ENCODE results near the gene EPSTI1. TPM values are rescaled to one million over a fixed set of nuclear protein-coding genes. Genes with fewer than 3 reads are reported as not detected.

The EPSTI1 gene
- polyA plus RNA-seq, 2 donors, result 0.65 to 0.84 TPM

DNA sequence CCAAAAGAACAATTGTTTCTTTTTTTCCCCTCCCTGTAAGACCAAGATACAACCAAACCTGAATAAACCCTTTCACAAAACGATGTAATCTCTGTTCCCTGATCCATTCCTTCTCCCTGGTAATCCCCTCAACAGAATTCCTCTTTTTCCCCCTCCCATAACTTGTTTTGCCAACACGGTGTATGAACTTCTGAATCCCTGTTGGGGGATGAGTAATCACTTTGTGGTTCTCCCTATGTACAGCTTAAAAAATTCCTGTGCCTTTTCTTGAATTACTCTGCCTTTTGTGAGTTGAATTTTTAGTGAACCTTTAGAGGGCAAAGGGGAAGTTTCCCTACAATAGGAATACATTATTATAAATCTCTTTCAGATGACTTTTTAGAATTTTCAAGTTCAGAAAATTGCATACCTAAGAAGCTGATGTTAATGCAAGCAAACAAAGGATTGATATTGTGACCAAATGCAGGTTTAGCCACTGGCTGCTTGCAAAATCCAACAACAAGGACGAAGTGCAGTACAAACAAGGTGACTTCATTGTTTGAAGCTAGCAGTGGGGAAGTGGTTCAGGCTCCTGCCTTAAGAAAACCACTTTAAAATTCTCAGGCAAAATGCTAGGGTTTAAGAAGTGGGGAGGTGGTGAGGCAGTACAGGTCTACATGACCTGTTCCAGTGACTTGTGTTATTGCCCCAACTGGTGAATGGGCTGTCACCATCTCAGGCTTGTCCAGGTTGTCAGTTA is 15.0 kb upstream of the EPSTI1 start:
- H3K27ac ChIP-seq (ENCODE audit: low read depth in 2 of 2, low read length in 1 of 2), result no peak overlapping the region
- 45% methylated on average over 3 of the region's 3 CpGs for WGBS, 2 donors

DNA sequence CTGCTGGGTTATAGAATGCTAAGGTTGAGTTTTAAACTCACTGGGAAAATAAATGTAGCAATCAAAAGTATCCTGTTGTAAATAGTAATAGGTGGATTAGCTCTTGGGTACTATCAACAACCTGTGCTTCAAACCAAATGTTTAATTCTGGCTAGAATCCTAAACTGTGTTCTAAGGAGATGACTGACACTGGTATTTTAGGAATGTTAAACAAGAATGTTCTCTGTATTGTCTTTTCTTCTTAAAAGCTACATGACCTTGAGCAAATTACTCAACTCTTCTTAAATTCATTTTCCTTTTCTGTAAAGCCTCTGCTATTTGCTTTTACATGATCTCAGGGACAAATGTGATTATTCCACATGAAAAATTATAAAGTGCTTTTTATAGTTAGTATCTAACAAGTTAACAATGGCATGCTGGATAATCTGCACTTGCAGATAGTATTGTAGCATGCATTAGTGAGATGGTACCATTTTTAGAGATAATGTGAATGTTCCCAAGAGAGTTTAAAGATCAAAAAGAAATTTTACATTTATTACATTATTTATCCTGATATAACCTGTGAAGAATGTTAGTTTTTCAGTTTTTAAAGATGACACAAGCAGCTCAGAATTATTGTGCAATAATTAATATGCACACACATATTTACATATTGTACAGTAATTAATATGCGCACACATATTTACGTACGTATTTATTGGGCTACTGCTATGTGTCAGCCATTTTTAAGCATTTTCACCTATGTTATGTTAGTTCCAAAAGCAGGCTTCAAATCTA is 13.6 kb upstream of the EPSTI1 start:
- no peaks in the 10 kb centered on the region for H3K36me3 ChIP-seq (ENCODE audit: control insufficient read depth in 2 of 2, insufficient read depth in 2 of 2, low read length in 1 of 2)
- no peak overlapping the region for H3K4me3 ChIP-seq (ENCODE audit: low read depth in 1 of 2, low read length in 2 of 2)
- 92 to 93% methylated on average over 3 of the region's 3 CpGs for WGBS, 2 donors
- no peaks in the 10 kb centered on the region for H3K27me3 ChIP-seq (ENCODE audit: control insufficient read depth in 1 of 2, insufficient read depth in 2 of 2, low read length in 2 of 2)
- no peaks in the 10 kb centered on the region for H3K9me3 ChIP-seq (ENCODE audit: control insufficient read depth in 2 of 2, insufficient read depth in 1 of 2, low read depth in 1 of 2, low read length in 1 of 2)
- no peaks in the 10 kb centered on the region for H3K4me1 ChIP-seq (ENCODE audit: control insufficient read depth in 2 of 2, insufficient read depth in 2 of 2, low read length in 1 of 2)
- H3K27ac ChIP-seq (ENCODE audit: low read depth in 2 of 2, low read length in 1 of 2), result no peak overlapping the region

More for the DNA sequence above, 15.0 kb upstream of the EPSTI1 start:
- Histone ChIP-seq H3K4me3 (ENCODE audit: low read depth in 1 of 2, low read length in 2 of 2) (no peak overlapping the region), H3K4me1 (ENCODE audit: control insufficient read depth in 2 of 2, insufficient read depth in 2 of 2, low read length in 1 of 2) (no peaks in the 10 kb centered on the region), H3K36me3 (ENCODE audit: control insufficient read depth in 2 of 2, insufficient read depth in 2 of 2, low read length in 1 of 2) (no peaks in the 10 kb centered on the region), H3K27me3 (ENCODE audit: control insufficient read depth in 1 of 2, insufficient read depth in 2 of 2, low read length in 2 of 2) (no peaks in the 10 kb centered on the region), H3K9me3 (ENCODE audit: control insufficient read depth in 2 of 2, insufficient read depth in 1 of 2, low read depth in 1 of 2, low read length in 1 of 2) (no peaks in the 10 kb centered on the region)

DNA sequence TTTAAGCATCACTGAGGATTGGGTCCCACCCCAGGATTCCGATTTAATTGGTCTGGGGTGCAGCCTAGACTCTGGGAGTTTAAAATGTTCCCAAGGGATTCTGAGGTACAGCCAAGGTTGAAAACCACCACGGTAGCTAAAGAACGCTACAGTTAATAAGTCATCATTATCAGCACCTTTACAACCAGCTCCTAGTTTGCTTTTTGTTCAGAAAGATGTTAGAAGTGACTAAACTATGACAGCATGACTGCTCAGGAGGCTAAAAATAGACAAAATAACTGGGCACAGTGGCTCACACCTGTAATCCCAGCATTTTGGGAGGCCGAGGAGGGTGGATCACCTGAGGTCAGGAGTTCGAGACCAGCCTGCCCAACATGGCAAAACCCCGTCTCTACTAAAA is 11.7 kb upstream of the EPSTI1 start:
- Histone ChIP-seq H3K4me3 (ENCODE audit: low read depth in 1 of 2, low read length in 2 of 2) (no peak overlapping the region), H3K9me3 (ENCODE audit: control insufficient read depth in 2 of 2, insufficient read depth in 1 of 2, low read depth in 1 of 2, low read length in 1 of 2) (no peaks in the 10 kb centered on the region), H3K27me3 (ENCODE audit: control insufficient read depth in 1 of 2, insufficient read depth in 2 of 2, low read length in 2 of 2) (no peaks in the 10 kb centered on the region), H3K36me3 (ENCODE audit: control insufficient read depth in 2 of 2, insufficient read depth in 2 of 2, low read length in 1 of 2) (no peaks in the 10 kb centered on the region), H3K4me1 (ENCODE audit: control insufficient read depth in 2 of 2, insufficient read depth in 2 of 2, low read length in 1 of 2) (no peaks in the 10 kb centered on the region), H3K27ac (ENCODE audit: low read depth in 2 of 2, low read length in 1 of 2) (no peak overlapping the region)
- WGBS, 2 donors, result 94 to 95% methylated on average over 6 of the region's 6 CpGs

DNA sequence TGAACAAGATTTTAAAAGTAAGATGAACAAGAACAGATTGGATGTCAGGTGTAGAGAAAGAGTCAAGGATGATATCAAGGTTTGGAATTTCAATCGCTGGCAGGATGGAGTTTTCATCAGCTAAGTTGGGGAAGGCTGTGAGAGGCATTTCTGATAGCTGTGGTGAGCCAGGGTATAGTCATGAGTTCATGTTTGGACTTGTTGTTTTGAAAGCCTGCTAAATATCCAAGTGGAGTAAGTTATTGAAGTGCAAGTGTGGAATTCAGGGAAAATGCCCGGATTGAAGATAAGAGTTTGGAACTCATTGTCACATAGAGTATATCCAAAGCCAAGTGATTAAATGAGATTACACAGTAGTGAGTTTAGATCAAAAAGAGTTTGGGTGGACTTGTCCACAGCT is 11.0 kb upstream of the EPSTI1 start:
- WGBS, 2 donors, result 61 to 82% methylated on average over 2 of the region's 2 CpGs

DNA sequence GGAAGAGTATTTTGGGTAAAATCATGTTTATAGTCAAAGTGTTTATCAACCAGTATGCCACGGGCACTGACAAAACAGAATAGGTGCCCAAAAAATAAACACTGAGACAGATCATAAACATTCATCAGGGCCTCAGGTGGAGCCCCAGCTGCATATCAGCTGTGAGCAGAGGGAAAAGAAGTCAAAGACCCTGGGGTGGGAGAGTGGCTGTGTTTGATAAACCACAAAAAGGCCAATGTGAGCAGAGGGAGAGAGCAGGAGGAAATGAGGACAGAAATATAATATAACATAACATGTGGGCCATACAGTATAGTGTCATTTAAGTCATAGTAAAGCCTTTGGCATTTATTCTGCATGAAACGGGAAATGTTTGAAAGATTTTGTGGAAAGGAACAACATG is 10.0 kb upstream of the EPSTI1 start:
- Histone ChIP-seq H3K27me3 (ENCODE audit: control insufficient read depth in 1 of 2, insufficient read depth in 2 of 2, low read length in 2 of 2) (no peaks in the 10 kb centered on the region), H3K27ac (ENCODE audit: low read depth in 2 of 2, low read length in 1 of 2) (no peak overlapping the region), H3K36me3 (ENCODE audit: control insufficient read depth in 2 of 2, insufficient read depth in 2 of 2, low read length in 1 of 2) (no peaks in the 10 kb centered on the region), H3K9me3 (ENCODE audit: control insufficient read depth in 2 of 2, insufficient read depth in 1 of 2, low read depth in 1 of 2, low read length in 1 of 2) (no peaks in the 10 kb centered on the region), H3K4me1 (ENCODE audit: control insufficient read depth in 2 of 2, insufficient read depth in 2 of 2, low read length in 1 of 2) (no peaks in the 10 kb centered on the region), H3K4me3 (ENCODE audit: low read depth in 1 of 2, low read length in 2 of 2) (no peak overlapping the region)
- 84 to 87% methylated on average over 2 of the region's 2 CpGs for WGBS, 2 donors

More for the DNA sequence above, 11.0 kb upstream of the EPSTI1 start:
- Histone ChIP-seq H3K9me3 (ENCODE audit: control insufficient read depth in 2 of 2, insufficient read depth in 1 of 2, low read depth in 1 of 2, low read length in 1 of 2) (no peaks in the 10 kb centered on the region), H3K4me1 (ENCODE audit: control insufficient read depth in 2 of 2, insufficient read depth in 2 of 2, low read length in 1 of 2) (no peaks in the 10 kb centered on the region), H3K36me3 (ENCODE audit: control insufficient read depth in 2 of 2, insufficient read depth in 2 of 2, low read length in 1 of 2) (no peaks in the 10 kb centered on the region), H3K27me3 (ENCODE audit: control insufficient read depth in 1 of 2, insufficient read depth in 2 of 2, low read length in 2 of 2) (no peaks in the 10 kb centered on the region), H3K27ac (ENCODE audit: low read depth in 2 of 2, low read length in 1 of 2) (no peak overlapping the region), H3K4me3 (ENCODE audit: low read depth in 1 of 2, low read length in 2 of 2) (no peak overlapping the region)

DNA sequence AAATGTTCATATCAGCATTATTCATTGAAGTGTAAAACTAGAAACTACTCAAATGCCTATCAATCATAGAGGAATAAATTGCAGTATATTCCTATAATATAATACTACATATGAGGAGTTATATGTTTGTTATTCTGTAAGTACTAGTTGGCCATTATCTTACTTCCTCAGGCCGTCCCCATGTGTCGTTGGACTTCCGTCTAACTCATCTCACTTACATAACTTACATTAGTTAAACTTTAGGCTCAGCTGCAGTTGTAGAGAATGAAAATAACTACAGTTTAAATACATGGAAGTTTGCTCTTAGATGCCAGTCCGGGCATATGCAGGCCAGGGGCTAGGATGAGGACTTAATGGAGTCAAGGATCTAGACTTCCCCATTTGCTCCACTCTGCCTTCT is 8.6 kb upstream of the EPSTI1 start:
- Histone ChIP-seq H3K36me3 (ENCODE audit: control insufficient read depth in 2 of 2, insufficient read depth in 2 of 2, low read length in 1 of 2) (no peaks in the 10 kb centered on the region), H3K4me3 (ENCODE audit: low read depth in 1 of 2, low read length in 2 of 2) (no peak overlapping the region), H3K27me3 (ENCODE audit: control insufficient read depth in 1 of 2, insufficient read depth in 2 of 2, low read length in 2 of 2) (no peaks in the 10 kb centered on the region), H3K4me1 (ENCODE audit: control insufficient read depth in 2 of 2, insufficient read depth in 2 of 2, low read length in 1 of 2) (no peaks in the 10 kb centered on the region), H3K9me3 (ENCODE audit: control insufficient read depth in 2 of 2, insufficient read depth in 1 of 2, low read depth in 1 of 2, low read length in 1 of 2) (no peaks in the 10 kb centered on the region), H3K27ac (ENCODE audit: low read depth in 2 of 2, low read length in 1 of 2) (no peak overlapping the region)
- WGBS, 2 donors, result 63 to 70% methylated on average over 4 of the region's 4 CpGs

DNA sequence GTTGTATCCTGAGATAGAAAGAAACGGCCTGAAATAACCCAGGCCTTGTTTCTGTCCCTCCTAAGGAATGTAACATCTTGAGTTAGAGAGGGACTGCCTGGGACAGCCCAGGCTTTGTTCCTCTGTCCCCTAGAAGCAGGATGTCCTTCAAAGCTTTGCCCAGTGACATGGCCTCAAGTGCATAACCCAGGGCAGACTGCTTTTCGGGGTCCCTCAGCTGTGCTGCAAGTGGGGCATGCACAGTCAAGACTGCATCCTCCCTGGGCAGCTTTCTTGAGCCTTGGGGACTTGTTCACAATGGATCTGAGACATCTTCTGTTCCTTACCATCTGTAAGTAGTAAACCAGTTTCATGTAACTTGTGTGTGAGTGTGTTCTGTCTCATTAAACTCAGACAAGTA is 7.5 kb upstream of the EPSTI1 start:
- no peak overlapping the region for H3K4me3 ChIP-seq (ENCODE audit: low read depth in 1 of 2, low read length in 2 of 2)
- H3K27ac ChIP-seq (ENCODE audit: low read depth in 2 of 2, low read length in 1 of 2), result no peak overlapping the region
- no peaks in the 10 kb centered on the region for H3K4me1 ChIP-seq (ENCODE audit: control insufficient read depth in 2 of 2, insufficient read depth in 2 of 2, low read length in 1 of 2)
- H3K9me3 ChIP-seq (ENCODE audit: control insufficient read depth in 2 of 2, insufficient read depth in 1 of 2, low read depth in 1 of 2, low read length in 1 of 2), result no peaks in the 10 kb centered on the region
- H3K27me3 ChIP-seq (ENCODE audit: control insufficient read depth in 1 of 2, insufficient read depth in 2 of 2, low read length in 2 of 2), result no peaks in the 10 kb centered on the region
- H3K36me3 ChIP-seq (ENCODE audit: control insufficient read depth in 2 of 2, insufficient read depth in 2 of 2, low read length in 1 of 2), result no peaks in the 10 kb centered on the region
- 80 to 86% methylated on average over 2 of the region's 2 CpGs for WGBS, 2 donors

DNA sequence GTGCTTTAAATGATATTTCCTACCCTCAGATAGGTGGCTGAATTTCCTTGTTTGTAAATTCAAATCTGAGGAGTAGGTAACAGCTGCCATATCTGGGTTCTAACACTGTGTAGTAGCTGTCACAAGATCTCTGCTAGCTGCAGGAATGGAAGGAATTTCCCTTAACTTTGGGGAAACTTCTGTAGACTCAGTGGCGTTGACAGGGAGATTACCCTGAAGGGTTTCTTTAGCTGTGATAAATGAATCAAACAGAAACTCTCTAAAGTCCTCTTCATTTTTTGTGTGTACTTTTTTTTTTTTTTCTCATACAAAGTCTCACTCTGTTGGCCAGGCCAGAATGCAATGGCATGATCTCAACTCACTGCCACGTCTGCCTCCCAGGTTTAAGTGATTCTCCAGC is 5.3 kb upstream of the EPSTI1 start:
- Histone ChIP-seq H3K36me3 (ENCODE audit: control insufficient read depth in 2 of 2, insufficient read depth in 2 of 2, low read length in 1 of 2) (no peaks in the 10 kb centered on the region), H3K27me3 (ENCODE audit: control insufficient read depth in 1 of 2, insufficient read depth in 2 of 2, low read length in 2 of 2) (no peaks in the 10 kb centered on the region), H3K4me1 (ENCODE audit: control insufficient read depth in 2 of 2, insufficient read depth in 2 of 2, low read length in 1 of 2) (no peaks in the 10 kb centered on the region), H3K9me3 (ENCODE audit: control insufficient read depth in 2 of 2, insufficient read depth in 1 of 2, low read depth in 1 of 2, low read length in 1 of 2) (no peaks in the 10 kb centered on the region), H3K4me3 (ENCODE audit: low read depth in 1 of 2, low read length in 2 of 2) (no peak overlapping the region), H3K27ac (ENCODE audit: low read depth in 2 of 2, low read length in 1 of 2) (no peak overlapping the region)
- WGBS, 2 donors, result 69 to 74% methylated on average over 2 of the region's 2 CpGs

DNA sequence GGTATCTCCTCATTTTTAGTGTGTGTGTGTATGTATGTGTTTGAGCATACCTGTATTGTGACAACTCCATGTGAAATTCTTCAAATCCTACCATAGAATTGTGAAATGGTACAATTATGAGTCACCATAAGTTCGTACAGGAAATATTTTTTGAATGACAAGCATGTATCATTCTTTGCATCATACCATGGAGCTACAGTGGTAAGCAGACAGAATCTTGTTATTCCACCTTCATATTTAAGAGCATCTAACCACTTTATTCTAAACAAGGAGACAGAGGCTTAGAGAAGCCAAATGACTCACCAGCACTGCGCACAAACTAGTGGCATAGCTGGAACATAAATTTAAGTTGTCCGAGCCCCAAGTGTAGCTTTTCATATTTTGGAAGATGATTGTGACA is 4.5 kb upstream of the EPSTI1 start:
- Histone ChIP-seq H3K4me3 (ENCODE audit: low read depth in 1 of 2, low read length in 2 of 2) (no peak overlapping the region), H3K27ac (ENCODE audit: low read depth in 2 of 2, low read length in 1 of 2) (no peak overlapping the region), H3K36me3 (ENCODE audit: control insufficient read depth in 2 of 2, insufficient read depth in 2 of 2, low read length in 1 of 2) (no peaks in the 10 kb centered on the region), H3K4me1 (ENCODE audit: control insufficient read depth in 2 of 2, insufficient read depth in 2 of 2, low read length in 1 of 2) (no peaks in the 10 kb centered on the region), H3K9me3 (ENCODE audit: control insufficient read depth in 2 of 2, insufficient read depth in 1 of 2, low read depth in 1 of 2, low read length in 1 of 2) (no peaks in the 10 kb centered on the region), H3K27me3 (ENCODE audit: control insufficient read depth in 1 of 2, insufficient read depth in 2 of 2, low read length in 2 of 2) (no peaks in the 10 kb centered on the region)
- WGBS, 2 donors, result 71% methylated on average over 3 of the region's 3 CpGs

DNA sequence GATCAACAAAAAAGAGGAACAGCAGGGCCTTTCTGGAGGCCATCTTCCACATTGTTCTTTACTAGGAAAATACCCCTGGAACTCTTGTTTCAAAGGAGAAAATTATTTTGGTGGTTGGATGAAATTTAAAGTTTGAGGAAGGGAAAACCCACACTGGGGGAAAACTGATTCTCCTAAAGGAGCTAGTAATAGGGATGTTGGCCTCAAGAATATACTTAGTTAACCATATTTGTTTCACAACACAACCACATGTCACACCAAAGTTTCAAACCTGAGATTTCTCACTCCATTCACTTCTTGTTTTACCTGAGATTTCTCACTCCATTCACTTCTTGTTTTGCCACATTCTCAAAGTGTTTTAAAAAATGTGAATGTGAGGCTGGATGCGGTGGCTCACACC is 2.8 kb upstream of the EPSTI1 start:
- WGBS, 2 donors, result 93 to 96% methylated on average over 1 of the region's 1 CpG
- no peaks in the 10 kb centered on the region for H3K36me3 ChIP-seq (ENCODE audit: control insufficient read depth in 2 of 2, insufficient read depth in 2 of 2, low read length in 1 of 2)

More for the DNA sequence above, 2.8 kb upstream of the EPSTI1 start:
- H3K9me3 ChIP-seq (ENCODE audit: control insufficient read depth in 2 of 2, insufficient read depth in 1 of 2, low read depth in 1 of 2, low read length in 1 of 2), result no peaks in the 10 kb centered on the region
- H3K27ac ChIP-seq (ENCODE audit: low read depth in 2 of 2, low read length in 1 of 2), result no peak overlapping the region
- H3K4me3 ChIP-seq (ENCODE audit: low read depth in 1 of 2, low read length in 2 of 2), result no peak overlapping the region
- no peaks in the 10 kb centered on the region for H3K4me1 ChIP-seq (ENCODE audit: control insufficient read depth in 2 of 2, insufficient read depth in 2 of 2, low read length in 1 of 2)
- H3K27me3 ChIP-seq (ENCODE audit: control insufficient read depth in 1 of 2, insufficient read depth in 2 of 2, low read length in 2 of 2), result no peaks in the 10 kb centered on the region
